HG03196 (cell line): ENCODE measurements around the gene MRPL24.

Experiments
- ATAC-seq: cut with Tn5 transposase; IDR thresholded peaks from one replicate; pipeline ENCODE4 v1.9.1; 2021; ENCODE audit not compliant: unreplicated experiment

MRPL24 gene

GRCh38 chr1:156711011-156711817 is 29.7 kb downstream of the MRPL24 start:
- no peak for ATAC-seq

GRCh38 chr1:156709757-156710489 is 31.0 kb downstream of the MRPL24 start:
- no peak for ATAC-seq

GRCh38 chr1:156709031-156709430 is 31.9 kb downstream of the MRPL24 start:
- no peak for ATAC-seq

- no peak for ATAC-seq
These were observed 32.6 kb downstream of the MRPL24 start for GRCh38 chr1:156708218-156708661.

- ATAC-seq: no peak
These were observed 33.3 kb downstream of the MRPL24 start for GRCh38 chr1:156707417-156708217.

GRCh38 chr1:156706657-156707416 is 34.1 kb downstream of the MRPL24 start:
- no peak for ATAC-seq

- ATAC-seq: no peak
These were observed 34.8 kb downstream of the MRPL24 start for GRCh38 chr1:156705918-156706656.

GRCh38 chr1:156705321-156705917 is 35.5 kb downstream of the MRPL24 start, which contains the start of gene CRABP2:
TSS of gene CRABP2 (minus strand) at chr1:156705583. CDS start at chr1:156705446, 137 bp downstream.
- ATAC-seq: no peak

- no peak for ATAC-seq
These were observed 36.0 kb downstream of the MRPL24 start for GRCh38 chr1:156704930-156705320.

GRCh38 chr1:156704166-156704711 is 36.6 kb downstream of the MRPL24 start:
- no peak for ATAC-seq

GRCh38 chr1:156703741-156704140 is 37.1 kb downstream of the MRPL24 start:
- no peak for ATAC-seq

GRCh38 chr1:156703336-156703735 is 37.6 kb downstream of the MRPL24 start:
- no peak for ATAC-seq

- no peak for ATAC-seq
These were observed 40.0 kb downstream of the MRPL24 start for GRCh38 chr1:156700736-156701531.

- no peak for ATAC-seq
These were observed 41.9 kb downstream of the MRPL24 start for GRCh38 chr1:156698995-156699394.

- no peak for ATAC-seq
These were observed 43.4 kb downstream of the MRPL24 start for GRCh38 chr1:156697481-156697880.

GRCh38 chr1:156696755-156697154 is 44.1 kb downstream of the MRPL24 start:
- no peak for ATAC-seq

GRCh38 chr1:156694690-156694962 is 46.3 kb downstream of the MRPL24 start:
- no peak for ATAC-seq

GRCh38 chr1:156693848-156694689 is 46.8 kb downstream of the MRPL24 start:
- no peak for ATAC-seq
